ENCODE data around the gene JPH4.

The JPH4 gene

DNA sequence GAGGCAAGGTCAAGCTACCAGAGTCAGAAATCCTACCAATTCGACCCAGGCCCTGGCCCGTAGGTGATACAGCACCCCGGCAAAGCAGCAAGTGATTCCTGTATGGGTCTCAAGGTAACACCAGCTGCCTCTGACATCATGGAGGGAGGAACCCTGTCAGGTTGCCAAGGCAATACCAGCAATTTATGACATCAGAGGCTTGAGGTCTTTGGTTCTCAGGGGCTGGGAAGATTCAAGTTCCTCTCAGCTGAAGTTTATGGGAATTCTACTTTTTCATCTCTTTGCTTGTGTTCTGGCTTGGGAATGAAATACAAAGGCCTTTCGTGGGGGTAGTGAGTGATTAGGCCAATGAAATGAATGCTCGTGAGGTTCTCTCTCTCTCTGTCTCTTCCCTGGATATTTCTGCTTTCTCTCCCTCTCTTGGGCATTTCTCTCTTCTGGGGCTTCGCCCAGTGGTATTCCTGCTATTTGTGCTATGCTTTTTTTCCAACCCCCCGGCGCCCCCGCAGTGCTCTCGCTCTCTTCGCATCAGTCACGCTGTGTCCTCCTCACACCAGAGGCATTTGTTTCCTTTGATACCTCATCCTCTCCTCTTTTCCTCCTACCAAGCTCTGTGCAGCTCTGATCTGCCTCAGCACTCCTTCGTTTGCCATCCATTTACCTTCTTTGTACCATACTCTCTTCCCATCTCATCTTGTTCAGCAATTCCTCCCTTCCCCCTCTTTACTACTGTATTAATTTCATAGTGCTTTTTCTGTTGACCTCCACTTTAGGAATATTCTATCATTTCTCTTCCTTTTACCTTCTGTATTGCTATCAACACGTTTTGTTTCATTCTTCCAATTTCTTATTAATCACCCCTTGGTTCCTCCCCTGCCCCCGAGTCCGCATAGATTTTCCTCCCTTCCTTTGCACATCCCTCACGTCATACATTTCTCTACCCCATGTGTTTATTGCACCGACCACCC, 30.0 kb downstream of the JPH4 start:
- no peak for DNase-seq (ENCODE audit: low spot score)
- in situ Hi-C loops (cut with MboI; ENCODE audit: low pct_unique_long_range_greater_than_20kb, low sequenced_read_pairs, unreplicated experiment) = loop anchor here (10.0 kb wide), 1 partner anchor 64 kb away; no protein-coding TSS in a partner anchor
- TF ChIP-seq, protein P1, sequence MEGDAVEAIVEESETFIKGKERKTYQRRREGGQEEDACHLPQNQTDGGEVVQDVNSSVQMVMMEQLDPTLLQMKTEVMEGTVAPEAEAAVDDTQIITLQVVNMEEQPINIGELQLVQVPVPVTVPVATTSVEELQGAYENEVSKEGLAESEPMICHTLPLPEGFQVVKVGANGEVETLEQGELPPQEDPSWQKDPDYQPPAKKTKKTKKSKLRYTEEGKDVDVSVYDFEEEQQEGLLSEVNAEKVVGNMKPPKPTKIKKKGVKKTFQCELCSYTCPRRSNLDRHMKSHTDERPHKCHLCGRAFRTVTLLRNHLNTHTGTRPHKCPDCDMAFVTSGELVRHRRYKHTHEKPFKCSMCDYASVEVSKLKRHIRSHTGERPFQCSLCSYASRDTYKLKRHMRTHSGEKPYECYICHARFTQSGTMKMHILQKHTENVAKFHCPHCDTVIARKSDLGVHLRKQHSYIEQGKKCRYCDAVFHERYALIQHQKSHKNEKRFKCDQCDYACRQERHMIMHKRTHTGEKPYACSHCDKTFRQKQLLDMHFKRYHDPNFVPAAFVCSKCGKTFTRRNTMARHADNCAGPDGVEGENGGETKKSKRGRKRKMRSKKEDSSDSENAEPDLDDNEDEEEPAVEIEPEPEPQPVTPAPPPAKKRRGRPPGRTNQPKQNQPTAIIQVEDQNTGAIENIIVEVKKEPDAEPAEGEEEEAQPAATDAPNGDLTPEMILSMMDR (IDR thresholded peaks at IDR 0.05; ENCODE audit: extremely low read depth, insufficient read depth, missing control alignments) = no peak

GRCh38 chr14:23547924-23548323, 30.7 kb downstream of the JPH4 start:
- TF ChIP-seq, protein P1 (IDR thresholded peaks at IDR 0.05; ENCODE audit: extremely low read depth, insufficient read depth, missing control alignments) = no peak
- DNase-seq (ENCODE audit: low spot score) = no peak
- in situ Hi-C loops (cut with MboI; ENCODE audit: low pct_unique_long_range_greater_than_20kb, low sequenced_read_pairs, unreplicated experiment) = loop anchor here (10.0 kb wide), 1 partner anchor 63 kb away; no protein-coding TSS in a partner anchor

GRCh38 chr14:23546450-23547035, 32.0 kb downstream of the JPH4 start:
- TF ChIP-seq, protein P1 (IDR thresholded peaks at IDR 0.05; ENCODE audit: extremely low read depth, insufficient read depth, missing control alignments) = no peak
- no peak for DNase-seq (ENCODE audit: low spot score)

DNA sequence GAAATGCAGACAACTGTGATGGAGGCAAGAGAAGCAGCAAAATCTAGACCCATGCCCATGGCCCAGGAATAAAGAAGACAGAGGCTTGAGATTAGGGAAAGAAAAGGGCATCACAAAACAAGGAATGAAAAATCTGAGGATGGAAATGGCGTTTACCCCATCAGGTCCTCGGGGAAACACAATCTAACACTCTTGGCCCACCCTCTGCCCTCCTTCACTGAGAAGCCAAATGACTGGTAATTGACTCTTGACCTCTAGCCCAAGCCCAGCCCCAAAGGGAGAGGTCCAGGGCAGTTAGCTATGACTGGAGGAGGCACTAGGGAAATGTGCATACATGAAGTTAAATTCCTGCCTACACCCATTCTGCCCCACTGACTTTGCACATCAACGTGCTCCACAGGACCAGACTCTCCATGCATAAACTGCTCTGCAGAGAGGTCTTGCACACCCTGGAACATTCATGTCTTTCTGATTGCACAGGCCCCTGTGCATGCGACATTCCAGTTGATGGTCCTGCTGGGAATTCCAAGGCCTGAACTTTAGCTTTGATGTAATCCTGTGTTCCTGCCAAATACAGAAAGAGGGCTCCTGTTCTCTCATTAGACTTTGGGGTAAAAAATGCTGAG, 32.7 kb downstream of the JPH4 start:
- DNase-seq (ENCODE audit: low spot score) = no peak
- TF ChIP-seq, protein P1 (IDR thresholded peaks at IDR 0.05; ENCODE audit: extremely low read depth, insufficient read depth, missing control alignments) = no peak
- in situ Hi-C loops (cut with MboI; ENCODE audit: low pct_unique_long_range_greater_than_20kb, low sequenced_read_pairs, unreplicated experiment) = loop anchor here (10.0 kb wide), 1 partner anchor 61 kb away; no protein-coding TSS in a partner anchor

More at GRCh38 chr14:23546450-23547035, 32.0 kb downstream of the JPH4 start:
- in situ Hi-C loops (cut with MboI; ENCODE audit: low pct_unique_long_range_greater_than_20kb, low sequenced_read_pairs, unreplicated experiment) = loop anchor here (10.0 kb wide), 1 partner anchor 62 kb away; no protein-coding TSS in a partner anchor

GRCh38 chr14:23544511-23545447, 33.8 kb downstream of the JPH4 start:
- in situ Hi-C loops (cut with MboI; ENCODE audit: low pct_unique_long_range_greater_than_20kb, low sequenced_read_pairs, unreplicated experiment) = loop anchor here (10.0 kb wide), 1 partner anchor 60 kb away; no protein-coding TSS in a partner anchor
- no peak for DNase-seq (ENCODE audit: low spot score)
- TF ChIP-seq, protein P1 (IDR thresholded peaks at IDR 0.05; ENCODE audit: extremely low read depth, insufficient read depth, missing control alignments) = no peak

All from GM13977 (cell line).